DND-41 (cell line): Measurements from ENCODE around the gene C7.
"Not testable (repeated sequence)": the region's sequence is repeated elsewhere in the genome, so short reads cannot be mapped to it uniquely, and the experiment has no call there.

ENCODE experiments used
- ATAC-seq: fragments of 200-7000 bp; cut with Tn5 transposase; 3 replicates; pipeline ENCODE4 v1.9.1; 2021; ENCODE audit warnings: low read depth; ENCODE audit not compliant: insufficient read depth
- DNase-seq: peaks from one replicate; pipeline ENCODE4 v3.0.0-alpha.2; 2020
- H2AFZ ChIP-seq: 2 replicates; pipeline ENCODE4 v1.6.0; 2012; ENCODE audit warnings: low read depth, low read length
- H3K27ac ChIP-seq: 2 replicates; pipeline ENCODE4 v1.5.1; 2012; ENCODE audit warnings: low read length, inconsistent platforms
- H3K27me3 ChIP-seq: fragments of 200-600 bp; sonication (generic); 2 replicates; pipeline ENCODE4 v1.6.0; 2012; ENCODE audit warnings: low read length, mild to moderate bottlenecking, inconsistent platforms; ENCODE audit not compliant: insufficient read depth, poor library complexity
- H3K36me3 ChIP-seq: 2 replicates; pipeline ENCODE4 v1.5.1; 2012; ENCODE audit warnings: low read length, inconsistent platforms; ENCODE audit not compliant: insufficient read depth
- H3K4me1 ChIP-seq: 2 replicates; pipeline ENCODE4 v1.5.1; 2012; ENCODE audit warnings: mild to moderate bottlenecking, low read length; ENCODE audit not compliant: insufficient read depth
- H3K4me2 ChIP-seq: 2 replicates; pipeline ENCODE4 v1.6.0; 2012; ENCODE audit warnings: mild to moderate bottlenecking, moderate library complexity, low read length, inconsistent platforms; ENCODE audit not compliant: insufficient read depth
- H3K4me3 ChIP-seq, 2 experiments: fragments of 200-600 bp in 1 of 2; shearing (Covaris generic) in 1 of 2; 2 replicates each; pipeline ENCODE4 v1.5.1; 2012 to 2016; ENCODE audit warnings: inconsistent platforms in 2 of 2, low read length in 2 of 2, mild to moderate bottlenecking in 2 of 2, low read depth in 1 of 2, moderate library complexity in 1 of 2
- H3K79me2 ChIP-seq: 2 replicates; pipeline ENCODE4 v1.6.0; 2012; ENCODE audit warnings: low read length, inconsistent platforms; ENCODE audit not compliant: insufficient read depth
- H3K9ac ChIP-seq: 2 replicates; pipeline ENCODE4 v1.6.0; 2012; ENCODE audit warnings: low read depth, mild to moderate bottlenecking, inconsistent platforms, low read length, moderate library complexity
- H3K9me3 ChIP-seq: 2 replicates; pipeline ENCODE4 v1.5.1; 2012; ENCODE audit warnings: low read length, moderate library complexity, mild to moderate bottlenecking, inconsistent platforms; ENCODE audit not compliant: insufficient read depth, severe bottlenecking
- H4K20me1 ChIP-seq: 2 replicates; pipeline ENCODE4 v1.6.0; 2012; ENCODE audit warnings: low read length; ENCODE audit not compliant: insufficient read depth
- EZH2 ChIP-seq: IDR thresholded peaks from 3 replicates; pipeline ENCODE4 v1.6.1; 2012; ENCODE audit warnings: borderline replicate concordance, low read depth, mild to moderate bottlenecking, moderate library complexity, low read length, inconsistent platforms; ENCODE audit not compliant: severe bottlenecking
- TF ChIP-seq, protein P1 (sequence below): IDR thresholded peaks from 2 replicates; pipeline ENCODE4 v1.5.1; 2012; ENCODE audit warnings: borderline replicate concordance, low read length, moderate library complexity, mild to moderate bottlenecking; ENCODE audit not compliant: poor library complexity, severe bottlenecking; ENCODE audit errors: extremely low read depth

C7 gene

DNA sequence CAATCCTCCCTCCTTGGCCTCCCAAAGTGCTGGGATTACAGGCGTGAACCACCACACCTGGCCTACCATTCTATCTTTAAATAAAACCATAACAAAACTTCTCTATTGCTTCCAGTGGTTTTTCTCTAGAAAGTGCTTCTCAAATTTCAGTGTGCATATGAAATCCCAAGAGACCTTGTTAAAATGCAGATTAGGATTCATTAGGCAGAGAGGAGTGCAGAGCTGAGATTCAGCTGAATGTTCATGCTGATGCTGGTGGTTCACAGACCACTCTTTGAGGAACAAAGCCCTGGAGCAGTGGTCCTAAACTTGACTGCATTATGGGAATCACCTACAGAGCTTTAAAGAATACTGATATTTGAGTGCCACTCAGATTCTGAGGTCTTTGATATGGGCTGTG lies 39.9 kb upstream of the C7 start:
- no peak overlapping the region for H3K9ac ChIP-seq
- H4K20me1 ChIP-seq, result no peaks in the 10 kb centered on the region
- H2AFZ ChIP-seq, result no peak overlapping the region
- no peaks in the 10 kb centered on the region for H3K9me3 ChIP-seq
- H3K4me3 ChIP-seq, result no peak overlapping the region
- H3K27me3 ChIP-seq, result peaks cover 4% of the 10 kb centered on the region
- no peaks in the 10 kb centered on the region for H3K79me2 ChIP-seq
- H3K27ac ChIP-seq, result no peak overlapping the region
- H3K36me3 ChIP-seq, result no peaks in the 10 kb centered on the region
- TF ChIP-seq, protein P1, sequence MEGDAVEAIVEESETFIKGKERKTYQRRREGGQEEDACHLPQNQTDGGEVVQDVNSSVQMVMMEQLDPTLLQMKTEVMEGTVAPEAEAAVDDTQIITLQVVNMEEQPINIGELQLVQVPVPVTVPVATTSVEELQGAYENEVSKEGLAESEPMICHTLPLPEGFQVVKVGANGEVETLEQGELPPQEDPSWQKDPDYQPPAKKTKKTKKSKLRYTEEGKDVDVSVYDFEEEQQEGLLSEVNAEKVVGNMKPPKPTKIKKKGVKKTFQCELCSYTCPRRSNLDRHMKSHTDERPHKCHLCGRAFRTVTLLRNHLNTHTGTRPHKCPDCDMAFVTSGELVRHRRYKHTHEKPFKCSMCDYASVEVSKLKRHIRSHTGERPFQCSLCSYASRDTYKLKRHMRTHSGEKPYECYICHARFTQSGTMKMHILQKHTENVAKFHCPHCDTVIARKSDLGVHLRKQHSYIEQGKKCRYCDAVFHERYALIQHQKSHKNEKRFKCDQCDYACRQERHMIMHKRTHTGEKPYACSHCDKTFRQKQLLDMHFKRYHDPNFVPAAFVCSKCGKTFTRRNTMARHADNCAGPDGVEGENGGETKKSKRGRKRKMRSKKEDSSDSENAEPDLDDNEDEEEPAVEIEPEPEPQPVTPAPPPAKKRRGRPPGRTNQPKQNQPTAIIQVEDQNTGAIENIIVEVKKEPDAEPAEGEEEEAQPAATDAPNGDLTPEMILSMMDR, result no peak
- TF ChIP-seq EZH2, result no peak
- DNase-seq, result no peak
- no peak overlapping the region for H3K4me2 ChIP-seq
- no peaks in the 10 kb centered on the region for H3K4me1 ChIP-seq
- no peak for ATAC-seq

DNA sequence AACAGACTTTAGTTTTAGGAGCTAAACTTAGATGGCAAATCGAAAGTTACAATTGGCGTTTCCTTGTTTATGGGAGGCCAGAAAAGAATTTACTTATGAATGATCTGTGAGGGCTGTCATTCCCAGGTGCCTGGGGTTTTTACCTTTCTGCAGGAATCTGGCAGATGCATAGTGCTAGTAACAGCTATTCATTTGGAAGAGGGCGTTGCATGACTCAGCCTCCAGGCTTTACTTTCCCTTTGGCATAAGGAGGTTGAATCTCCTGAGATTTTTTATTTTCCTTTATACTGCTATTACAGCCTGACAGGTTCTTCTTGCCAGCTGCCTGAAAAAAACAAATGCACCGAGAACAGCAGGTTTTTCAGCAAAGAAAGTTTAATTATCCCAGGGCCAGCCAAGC lies 38.1 kb upstream of the C7 start:
- H3K4me3 ChIP-seq, result no peak overlapping the region
- H3K27me3 ChIP-seq, result peaks cover 4% of the 10 kb centered on the region
- H3K9ac ChIP-seq, result no peak overlapping the region
- H2AFZ ChIP-seq, result no peak overlapping the region
- H3K36me3 ChIP-seq, result no peaks in the 10 kb centered on the region
- H3K27ac ChIP-seq, result no peak overlapping the region
- ATAC-seq, result no peak
- no peaks in the 10 kb centered on the region for H3K9me3 ChIP-seq
- TF ChIP-seq EZH2, result no peak
- TF ChIP-seq, protein P1, result no peak
- H3K79me2 ChIP-seq, result no peaks in the 10 kb centered on the region
- H4K20me1 ChIP-seq, result no peaks in the 10 kb centered on the region
- no peak overlapping the region for H3K4me2 ChIP-seq
- no peak for DNase-seq
- no peaks in the 10 kb centered on the region for H3K4me1 ChIP-seq

GRCh38 chr5:40872253-40872652 lies 37.0 kb upstream of the C7 start:
- H3K4me1 ChIP-seq, H3K27ac ChIP-seq, H3K79me2 ChIP-seq, ATAC-seq, H4K20me1 ChIP-seq, H3K27me3 ChIP-seq, H3K4me2 ChIP-seq, DNase-seq, H3K9ac ChIP-seq, H2AFZ ChIP-seq, H3K9me3 ChIP-seq, H3K36me3 ChIP-seq, H3K4me3 ChIP-seq: not testable (repeated sequence)

DNA sequence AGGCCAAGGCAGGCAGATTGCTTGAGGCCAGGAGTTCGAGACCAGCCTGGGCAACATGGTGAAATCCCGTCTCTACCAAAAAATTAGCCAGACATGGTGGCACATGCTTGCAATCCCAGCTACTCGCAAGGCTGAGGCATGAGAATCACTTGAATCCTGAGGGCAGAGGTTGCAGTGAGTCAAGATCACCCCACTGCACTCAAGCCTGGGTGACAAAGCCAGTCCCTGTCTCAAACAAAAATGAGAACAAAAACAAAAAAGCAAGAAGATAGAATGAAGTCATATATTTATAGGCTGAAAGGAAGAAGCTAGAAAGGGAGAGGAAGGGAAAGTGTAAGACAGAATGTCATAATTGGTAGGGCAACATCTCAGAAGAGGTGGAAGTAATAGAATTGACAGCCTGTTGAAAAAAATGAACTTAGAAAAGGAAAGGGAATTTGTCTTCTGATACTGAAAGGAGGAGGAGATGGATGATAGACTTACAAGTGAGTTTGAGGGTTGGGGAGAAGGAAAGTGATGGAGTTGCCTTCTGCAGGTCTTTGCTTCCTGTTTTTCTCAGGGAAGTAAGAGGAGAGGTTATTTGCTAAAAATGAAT lies 35.9 kb upstream of the C7 start:
- H3K9ac ChIP-seq, result no peak overlapping the region
- peaks cover 4% of the 10 kb centered on the region for H3K27me3 ChIP-seq
- TF ChIP-seq, protein P1, result no peak
- TF ChIP-seq EZH2, result no peak
- no peak overlapping the region for H3K27ac ChIP-seq
- H3K4me3 ChIP-seq, result no peak overlapping the region
- H3K79me2 ChIP-seq, result no peaks in the 10 kb centered on the region
- ATAC-seq (no peak), DNase-seq (no peak)
- H3K9me3 ChIP-seq, result no peaks in the 10 kb centered on the region
- no peak overlapping the region for H3K4me2 ChIP-seq
- H2AFZ ChIP-seq, result no peak overlapping the region
- H3K4me1 ChIP-seq, result no peaks in the 10 kb centered on the region
- no peaks in the 10 kb centered on the region for H4K20me1 ChIP-seq
- no peaks in the 10 kb centered on the region for H3K36me3 ChIP-seq
